GM12878 (cell line): ENCODE data around the gene STAT3. TPM values are rescaled to one million over a fixed set of nuclear protein-coding genes. Genes with fewer than 3 reads are reported as not detected.

Experiments used
- ATAC-seq: fragments of 200-7000 bp; cut with Tn5 transposase; 3 replicates; pipeline ENCODE4 v1.9.1; 2020; ENCODE audit warnings: mild to moderate bottlenecking, moderate library complexity
- BruUV-seq: library from RNA; stranded (reverse); fragments of 400-500 nt; replicated peaks from 2 replicates; lab custom pipeline; 2021; lab: Mats Ljungman, UMichigan
- CTCF ChIA-PET: fragments of 300-600 bp; sonication (Branson Sonifier 250); formaldehyde crosslinking; extraction: SDS; loops from one replicate; lab custom pipeline; 2021; ENCODE audit warnings: inconsistent platforms; lab: Yijun Ruan, JAX
- POLR2A ChIA-PET: fragments of 350-600 bp; formaldehyde crosslinking; extraction: SDS; loops from one replicate; lab custom pipeline; 2021; ENCODE audit warnings: inconsistent platforms; lab: Charles Lee
- RAD21 ChIA-PET: fragments of 300-600 bp; sonication (Branson Sonifier 250); formaldehyde crosslinking; loops from one replicate; lab custom pipeline; 2023; ENCODE audit warnings: antibody characterized with exemption; ENCODE audit not compliant: unreplicated experiment; lab: Charles Lee
- SMC1A ChIA-PET: fragments of 300-600 bp; sonication (Branson Sonifier 250); formaldehyde crosslinking; loops from one replicate; lab custom pipeline; 2023; ENCODE audit not compliant: unreplicated experiment, uncharacterized antibody; lab: Charles Lee
- DNase-seq: peaks from one replicate; pipeline ENCODE4 v3.0.0-alpha.2; 2011; ENCODE audit warnings: low read depth, low spot score
- FAIRE-seq: peaks from 3 replicates; lab custom pipeline; 2011; peaks lifted over from hg19 to GRCh38; lab: Jason Lieb, UNC
- H2AFZ ChIP-seq: 2 replicates; pipeline ENCODE4 v1.6.0; 2011; ENCODE audit warnings: low read depth, low read length, control low read depth; ENCODE audit not compliant: control insufficient read depth
- H3K27ac ChIP-seq: 2 replicates; pipeline ENCODE4 v1.5.1; 2011; ENCODE audit warnings: control low read depth; ENCODE audit not compliant: control insufficient read depth, insufficient read depth
- H3K27me3 ChIP-seq, 2 experiments: replicated peaks in 1 of 2; 2 replicates each; pipeline versions ENCODE4 v1.6.0 to v1.6.1; 2011; ENCODE audit warnings: low read length in 1 of 2; ENCODE audit not compliant: control insufficient read depth in 2 of 2, insufficient read depth in 2 of 2
- H3K36me3 ChIP-seq, 2 experiments: 2 replicates each; pipeline ENCODE4 v1.5.1; 2011; ENCODE audit warnings: low read length in 1 of 2; ENCODE audit not compliant: control insufficient read depth in 2 of 2, insufficient read depth in 2 of 2
- H3K4me1 ChIP-seq: 2 replicates; pipeline ENCODE4 v1.6.1; 2011; ENCODE audit warnings: mild to moderate bottlenecking, low read length, moderate library complexity, mixed read lengths; ENCODE audit not compliant: control insufficient read depth, insufficient read depth
- H3K4me2 ChIP-seq: 2 replicates; pipeline ENCODE4 v1.6.0; 2011; ENCODE audit warnings: control low read depth; ENCODE audit not compliant: control insufficient read depth, insufficient read depth
- H3K4me3 ChIP-seq: fragments of 200-600 bp; sonication (generic); 2 replicates; pipeline ENCODE4 v1.5.1; 2016
- H3K79me2 ChIP-seq: 2 replicates; pipeline ENCODE4 v1.6.0; 2011; ENCODE audit warnings: low read length; ENCODE audit not compliant: control insufficient read depth, insufficient read depth
- H3K9ac ChIP-seq: 2 replicates; pipeline ENCODE4 v1.8.0; 2011; ENCODE audit warnings: low read length, control low read depth, mixed read lengths; ENCODE audit not compliant: control insufficient read depth, insufficient read depth
- H3K9me3 ChIP-seq: replicated peaks from 3 replicates; pipeline ENCODE4 v1.5.1; 2011; ENCODE audit warnings: mild to moderate bottlenecking, low read length; ENCODE audit not compliant: control insufficient read depth, insufficient read depth
- H4K20me1 ChIP-seq: 2 replicates; pipeline ENCODE4 v1.6.0; 2011; ENCODE audit not compliant: control insufficient read depth, insufficient read depth
- CBX3 ChIP-seq: fragments of 200-600 bp; sonication (generic); IDR thresholded peaks from 2 replicates; pipeline ENCODE4 v1.6.1; 2016; ENCODE audit warnings: low read depth, borderline replicate concordance
- PRDM15 ChIP-seq: fragments of 450-650 bp; formaldehyde crosslinking; IDR thresholded peaks from 2 replicates; pipeline ENCODE4 v1.4.0; 2020; ENCODE audit warnings: mild to moderate bottlenecking, moderate library complexity
- RUNX3 ChIP-seq: IDR thresholded peaks from 2 replicates; pipeline ENCODE4 v1.6.1; 2012; ENCODE audit warnings: low read length, inconsistent platforms
- SREBF1 ChIP-seq: IDR thresholded peaks from 2 replicates; pipeline ENCODE4 v1.6.1; 2012; ENCODE audit warnings: mild to moderate bottlenecking, low read length
- WRNIP1 ChIP-seq: IDR thresholded peaks from 2 replicates; pipeline ENCODE4 v1.6.1; 2011; ENCODE audit warnings: low read depth, low read length, improper control_type of control experiment, borderline replicate concordance
- ZNF24 ChIP-seq: fragments of 450-650 bp; IDR thresholded peaks from 2 replicates; pipeline ENCODE4 v1.6.1; 2017; ENCODE audit warnings: antibody characterized with exemption, mild to moderate bottlenecking
- WGBS: methylation state at CpG from one replicate; pipeline ENCODE4 v1.1.6; 2016; ENCODE audit warnings: low lambda C conversion rate; ENCODE audit not compliant: insufficient replicate concordance, insufficient coverage; ENCODE audit errors: missing lambda C conversion rate; 5-methylcytosine and 5-hydroxymethylcytosine counted together
- in situ Hi-C: fragments of 300-500 bp; cut with MboI; formaldehyde crosslinking; loops from 9 replicates; pipeline ENCODE4 v1.14.3; 2018; ENCODE audit warnings: mixed read lengths
- intact Hi-C: fragments of 100-400 bp; cut with micrococcal nuclease; formaldehyde crosslinking; loops from one replicate; pipeline ENCODE4 v1.14.2; 2022; ENCODE audit not compliant: unreplicated experiment
- polyA plus RNA-seq, 11 experiments: library from polyadenylated mRNA; depleted of rRNA in 4 of 11; unstranded in 6 of 11; stranded (reverse) in 5 of 11; fragments of >200 nt; fragmentation: Nextera tagmentation in 4 of 11; fragmentation: Illumina TruSeq in 1 of 11; extraction: Ambion mirVana in 4 of 11; extraction: Trizol in 1 of 11; gene quantifications; 1 replicate in 1 of 11; 2 replicates in 10 of 11; pipeline versions ENCODE4 v1.2.1 to v1.2.3, GENCODE V29; 2011 to 2016; ENCODE audit warnings: inconsistent platforms in 2 of 11, missing spikeins in 2 of 11, low read depth in 1 of 11
- total RNA-seq, 4 experiments: library from RNA; depleted of rRNA in 3 of 4; stranded (reverse); fragments of >200 nt in 3 of 4; fragmentation: Illumina TruSeq in 1 of 4; extraction: Trizol in 1 of 4; gene quantifications; 2 replicates each; pipeline versions ENCODE4 v1.2.1 to v1.2.3, GENCODE V29; 2013 to 2021

STAT3 gene
- total and polyA plus RNA-seq, 10 of the 15 experiments (the other 5 are each of a cell fraction or from before 2014, with no cell fraction given) = 18.4 to 96.4 (median 60.9) TPM

- no peak for ATAC-seq
- Histone ChIP-seq H3K27ac (peak overlapping the region; percentile 30; the same call in 1 of the 2 replicates), H3K9ac (peak overlapping the region; percentile 90), H3K4me1 (peaks cover 23% of the 10 kb centered on the region), H3K4me3 (peak overlapping the region; percentile 91), H3K79me2 (peaks cover 38% of the 10 kb centered on the region), H2AFZ (peak overlapping the region; percentile 61; the same call in 1 of the 2 replicates), H3K9me3 (no peaks in the 10 kb centered on the region), H3K27me3 (no peaks in the 10 kb centered on the region), H3K4me2 (peak overlapping the region; percentile 88), H3K36me3 (peaks cover 2 to 8% of the 10 kb centered on the region in 2 experiments; a peak in 2 of 4 replicates), H4K20me1 (no peaks in the 10 kb centered on the region)
- SMC1A ChIA-PET = interaction anchor here (0.7 to 2.9 kb wide), 9 partner anchors 19 to 243 kb away, joined by 3 to 15 read pairs (median 3); no protein-coding TSS in a partner anchor
- 7% methylated on average over 9 of the region's 9 CpGs for WGBS
- CTCF ChIA-PET = interaction anchor here (0.6 to 2.1 kb wide), 7 partner anchors 20 to 133 kb away, joined by 3 to 14 read pairs (median 5); partner anchors contain the start of gene STAT3
- TF ChIP-seq SREBF1 = no peak
- TF ChIP-seq WRNIP1 = no peak
- no peak for TF ChIP-seq CBX3
- TF ChIP-seq ZNF24 = no peak
- TF ChIP-seq RUNX3 = peak; percentile 47; the same call in 1 of the 2 replicates
- no peak for TF ChIP-seq PRDM15
- RAD21 ChIA-PET = interaction anchor here (0.9 to 4.1 kb wide), 11 partner anchors 12 to 117 kb away, joined by 3 to 21 read pairs (median 4); partner anchors contain the start of genes GHDC, KCNH4 and STAT3
- intact Hi-C loops (loop anchor here (5.0 kb wide), 1 partner anchor 107 kb away; the partner anchor contains the start of gene KCNH4), in situ Hi-C loops (no loop called here)
- no peak for FAIRE-seq
- POLR2A ChIA-PET = interaction anchor here (0.5 to 3.1 kb wide), 11 partner anchors 12 to 120 kb away, joined by 3 to 9 read pairs (median 4); partner anchors contain the start of genes GHDC and STAT5B
- BruUV-seq = no TSS peak
- no peak for DNase-seq
Measured at GRCh38 chr17:42289611-42290181, 98.5 kb downstream of the STAT3 start.
